Mammary epithelial cell (primary cell): ENCODE measurements around the gene CACNB1.

ENCODE experiments used
- CTCF ChIP-seq, 2 donors: IDR thresholded peaks in 1 of 2; conservative IDR thresholded peaks in 1 of 2; 2 replicates each; pipeline ENCODE4 v1.5.1; 2011 to 2012; ENCODE audit warnings: inconsistent platforms in 2 of 2, low read length in 2 of 2, mild to moderate bottlenecking in 2 of 2, control low read depth in 1 of 2, low read depth in 1 of 2; ENCODE audit not compliant: insufficient read depth in 1 of 2; ENCODE audit errors: extremely low read depth in 1 of 2
- EZH2 ChIP-seq: IDR thresholded peaks from 2 replicates; pipeline ENCODE4 v1.6.1; 2012; ENCODE audit warnings: low read length, inconsistent platforms, borderline replicate concordance

- TF ChIP-seq CTCF (conservative IDR thresholded peaks at IDR 0.05 in 1 of 2, IDR thresholded peaks at IDR 0.05 in 1 of 2; ENCODE audit: extremely low read depth in 1 of 2, insufficient read depth in 1 of 2, low read depth in 1 of 2, low read length in 2 of 2) (no peak), EZH2 (no peak)
Observed at GRCh38 chr17:39199820-39200069, 2.3 kb upstream of the CACNB1 start.
